GM12878 (cell line): Measurements from ENCODE around the gene GRM5. TPM values are rescaled to one million over a fixed set of nuclear protein-coding genes. Genes with fewer than 3 reads are reported as not detected.

Experiments used
- ATAC-seq: fragments of 200-7000 bp; cut with Tn5 transposase; 3 replicates; pipeline ENCODE4 v1.9.1; 2020; ENCODE audit warnings: mild to moderate bottlenecking, moderate library complexity
- BruUV-seq: library from RNA; stranded (reverse); fragments of 400-500 nt; replicated peaks from 2 replicates; lab custom pipeline; 2021; lab: Mats Ljungman, UMichigan
- CTCF ChIA-PET: fragments of 300-600 bp; sonication (Branson Sonifier 250); formaldehyde crosslinking; extraction: SDS; loops from one replicate; lab custom pipeline; 2021; ENCODE audit warnings: inconsistent platforms; lab: Yijun Ruan, JAX
- POLR2A ChIA-PET: fragments of 350-600 bp; formaldehyde crosslinking; extraction: SDS; loops from one replicate; lab custom pipeline; 2021; ENCODE audit warnings: inconsistent platforms; lab: Charles Lee
- RAD21 ChIA-PET: fragments of 300-600 bp; sonication (Branson Sonifier 250); formaldehyde crosslinking; loops from one replicate; lab custom pipeline; 2023; ENCODE audit warnings: antibody characterized with exemption; ENCODE audit not compliant: unreplicated experiment; lab: Charles Lee
- SMC1A ChIA-PET: fragments of 300-600 bp; sonication (Branson Sonifier 250); formaldehyde crosslinking; loops from one replicate; lab custom pipeline; 2023; ENCODE audit not compliant: unreplicated experiment, uncharacterized antibody; lab: Charles Lee
- DNase-seq: peaks from one replicate; pipeline ENCODE4 v3.0.0-alpha.2; 2011; ENCODE audit warnings: low read depth, low spot score
- FAIRE-seq: peaks from 3 replicates; lab custom pipeline; 2011; peaks lifted over from hg19 to GRCh38; lab: Jason Lieb, UNC
- H2AFZ ChIP-seq: 2 replicates; pipeline ENCODE4 v1.6.0; 2011; ENCODE audit warnings: low read depth, low read length, control low read depth; ENCODE audit not compliant: control insufficient read depth
- H3K27ac ChIP-seq: 2 replicates; pipeline ENCODE4 v1.5.1; 2011; ENCODE audit warnings: control low read depth; ENCODE audit not compliant: control insufficient read depth, insufficient read depth
- H3K27me3 ChIP-seq, 2 experiments: replicated peaks in 1 of 2; 2 replicates each; pipeline versions ENCODE4 v1.6.0 to v1.6.1; 2011; ENCODE audit warnings: low read length in 1 of 2; ENCODE audit not compliant: control insufficient read depth in 2 of 2, insufficient read depth in 2 of 2
- H3K36me3 ChIP-seq, 2 experiments: 2 replicates each; pipeline ENCODE4 v1.5.1; 2011; ENCODE audit warnings: low read length in 1 of 2; ENCODE audit not compliant: control insufficient read depth in 2 of 2, insufficient read depth in 2 of 2
- H3K4me1 ChIP-seq: 2 replicates; pipeline ENCODE4 v1.6.1; 2011; ENCODE audit warnings: mild to moderate bottlenecking, low read length, moderate library complexity, mixed read lengths; ENCODE audit not compliant: control insufficient read depth, insufficient read depth
- H3K4me2 ChIP-seq: 2 replicates; pipeline ENCODE4 v1.6.0; 2011; ENCODE audit warnings: control low read depth; ENCODE audit not compliant: control insufficient read depth, insufficient read depth
- H3K4me3 ChIP-seq: fragments of 200-600 bp; sonication (generic); 2 replicates; pipeline ENCODE4 v1.5.1; 2016
- H3K79me2 ChIP-seq: 2 replicates; pipeline ENCODE4 v1.6.0; 2011; ENCODE audit warnings: low read length; ENCODE audit not compliant: control insufficient read depth, insufficient read depth
- H3K9ac ChIP-seq: 2 replicates; pipeline ENCODE4 v1.8.0; 2011; ENCODE audit warnings: low read length, control low read depth, mixed read lengths; ENCODE audit not compliant: control insufficient read depth, insufficient read depth
- H3K9me3 ChIP-seq: replicated peaks from 3 replicates; pipeline ENCODE4 v1.5.1; 2011; ENCODE audit warnings: mild to moderate bottlenecking, low read length; ENCODE audit not compliant: control insufficient read depth, insufficient read depth
- H4K20me1 ChIP-seq: 2 replicates; pipeline ENCODE4 v1.6.0; 2011; ENCODE audit not compliant: control insufficient read depth, insufficient read depth
- CHD1 ChIP-seq: IDR thresholded peaks from 2 replicates; pipeline ENCODE4 v1.6.1; 2012; ENCODE audit warnings: low read depth, low read length, improper control_type of control experiment
- CUX1 ChIP-seq: IDR thresholded peaks from 2 replicates; pipeline ENCODE4 v1.6.1; 2012; ENCODE audit warnings: improper control_type of control experiment, low read depth, low read length; ENCODE audit not compliant: insufficient replicate concordance
- EZH2 ChIP-seq: IDR thresholded peaks from 2 replicates; pipeline ENCODE4 v1.6.1; 2012; ENCODE audit warnings: low read depth, mild to moderate bottlenecking, control low read depth, inconsistent platforms, low read length, borderline replicate concordance; ENCODE audit not compliant: control insufficient read depth
- MTA3 ChIP-seq: IDR thresholded peaks from 2 replicates; pipeline ENCODE4 v1.6.1; 2012; ENCODE audit warnings: low read length, inconsistent platforms, borderline replicate concordance
- MYC ChIP-seq: IDR thresholded peaks from 2 replicates; pipeline ENCODE4 v1.6.1; 2011; ENCODE audit warnings: mild to moderate bottlenecking, low read length, moderate library complexity, inconsistent platforms; ENCODE audit not compliant: insufficient read depth, insufficient replicate concordance, insufficient read length, severe bottlenecking
- NR2F1 ChIP-seq: fragments of 450-650 bp; conservative IDR thresholded peaks from 2 replicates; pipeline ENCODE4 v1.6.1; 2017; ENCODE audit warnings: mild to moderate bottlenecking
- POLR2AphosphoS5 ChIP-seq: IDR thresholded peaks from 2 replicates; pipeline ENCODE4 v1.6.1; 2011; ENCODE audit warnings: mild to moderate bottlenecking, low read length, inconsistent platforms
- RBBP5 ChIP-seq: fragments of 200-600 bp; sonication (generic); conservative IDR thresholded peaks from 2 replicates; pipeline ENCODE4 v1.6.1; 2016
- SKIL ChIP-seq: fragments of 450-650 bp; IDR thresholded peaks from 2 replicates; pipeline ENCODE4 v1.6.1; 2017; ENCODE audit warnings: mild to moderate bottlenecking, low read depth, inconsistent platforms; ENCODE audit not compliant: poor library complexity, severe bottlenecking
- SMAD1 ChIP-seq: fragments of 450-650 bp; IDR thresholded peaks from 2 replicates; pipeline ENCODE4 v1.6.1; 2018; ENCODE audit warnings: mild to moderate bottlenecking, low read depth; ENCODE audit not compliant: partially characterized antibody
- SP1 ChIP-seq: IDR thresholded peaks from one replicate; pipeline ENCODE4 v1.6.1; 2011; ENCODE audit warnings: low read depth, low read length
- TAF1 ChIP-seq: IDR thresholded peaks from 2 replicates; pipeline ENCODE4 v1.6.1; 2011; ENCODE audit warnings: mild to moderate bottlenecking, low read depth, low read length, borderline replicate concordance
- ZBTB40 ChIP-seq: fragments of 450-650 bp; IDR thresholded peaks from 2 replicates; pipeline ENCODE4 v1.6.1; 2016; ENCODE audit warnings: mild to moderate bottlenecking, moderate library complexity, borderline replicate concordance
- ZSCAN29 ChIP-seq: fragments of 450-650 bp; IDR thresholded peaks from 2 replicates; pipeline ENCODE4 v1.6.1; 2017; ENCODE audit warnings: mild to moderate bottlenecking, moderate library complexity
- in situ Hi-C: fragments of 300-500 bp; cut with MboI; formaldehyde crosslinking; loops from 9 replicates; pipeline ENCODE4 v1.14.3; 2018; ENCODE audit warnings: mixed read lengths
- intact Hi-C: fragments of 100-400 bp; cut with micrococcal nuclease; formaldehyde crosslinking; loops from one replicate; pipeline ENCODE4 v1.14.2; 2022; ENCODE audit not compliant: unreplicated experiment
- polyA plus RNA-seq, 11 experiments: library from polyadenylated mRNA; depleted of rRNA in 4 of 11; unstranded in 6 of 11; stranded (reverse) in 5 of 11; fragments of >200 nt; fragmentation: Nextera tagmentation in 4 of 11; fragmentation: Illumina TruSeq in 1 of 11; extraction: Ambion mirVana in 4 of 11; extraction: Trizol in 1 of 11; gene quantifications; 1 replicate in 1 of 11; 2 replicates in 10 of 11; pipeline versions ENCODE4 v1.2.1 to v1.2.3, GENCODE V29; 2011 to 2016; ENCODE audit warnings: inconsistent platforms in 2 of 11, missing spikeins in 2 of 11, low read depth in 1 of 11
- total RNA-seq, 4 experiments: library from RNA; depleted of rRNA in 3 of 4; stranded (reverse); fragments of >200 nt in 3 of 4; fragmentation: Illumina TruSeq in 1 of 4; extraction: Trizol in 1 of 4; gene quantifications; 2 replicates each; pipeline versions ENCODE4 v1.2.1 to v1.2.3, GENCODE V29; 2013 to 2021

The GRM5 gene
- total and polyA plus RNA-seq, 10 of the 15 experiments (the other 5 are each of a cell fraction or from before 2014, with no cell fraction given), result not detected

GRCh38 chr11:88521399-88521798, 544.4 kb downstream of the GRM5 start:
- ATAC-seq (no peak), FAIRE-seq (no peak), DNase-seq (no peak)
- no TSS peak for BruUV-seq
- Histone ChIP-seq H3K4me2 (no peak overlapping the region), H3K4me3 (no peak overlapping the region), H3K79me2 (no peaks in the 10 kb centered on the region), H3K27ac (no peak overlapping the region), H3K4me1 (no peaks in the 10 kb centered on the region), H2AFZ (no peak overlapping the region), H3K9ac (no peak overlapping the region), H3K36me3 (no peaks in the 10 kb centered on the region), H3K9me3 (no peaks in the 10 kb centered on the region), H4K20me1 (no peaks in the 10 kb centered on the region), H3K27me3 (no peaks in the 10 kb centered on the region)
- intact Hi-C loops (no loop called here), in situ Hi-C loops (no loop called here)
- RAD21 ChIA-PET, result no interaction called here
- SMC1A ChIA-PET, result interaction anchor here (1.0 kb wide), 1 partner anchor 8 kb away, joined by 4 read pairs; no protein-coding TSS in a partner anchor
- POLR2A ChIA-PET, result no interaction called here
- CTCF ChIA-PET, result interaction anchor here (1.5 kb wide), 1 partner anchor 16 kb away, joined by 3 read pairs; no protein-coding TSS in a partner anchor
- TF ChIP-seq ZBTB40 (no peak), MYC (no peak), NR2F1 (no peak), CHD1 (no peak), SKIL (no peak), EZH2 (no peak), SP1 (no peak), RBBP5 (no peak), TAF1 (no peak), MTA3 (no peak), SMAD1 (no peak), CUX1 (no peak), POLR2AphosphoS5 (no peak), ZSCAN29 (no peak)
